ENCODE data around the gene C1orf216.
A peak's percentile ranks its signal among the peaks of the same experiment; 100 is the strongest.
"Not testable (repeated sequence)": the region's sequence is repeated elsewhere in the genome, so short reads cannot be mapped to it uniquely, and the experiment has no call there.

The C1orf216 gene, protein sequence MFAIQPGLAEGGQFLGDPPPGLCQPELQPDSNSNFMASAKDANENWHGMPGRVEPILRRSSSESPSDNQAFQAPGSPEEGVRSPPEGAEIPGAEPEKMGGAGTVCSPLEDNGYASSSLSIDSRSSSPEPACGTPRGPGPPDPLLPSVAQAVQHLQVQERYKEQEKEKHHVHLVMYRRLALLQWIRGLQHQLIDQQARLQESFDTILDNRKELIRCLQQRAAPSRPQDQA
- 8.6 to 27.3 (median 20.9) reads per million in 18 experiments for total RNA-seq

DNA sequence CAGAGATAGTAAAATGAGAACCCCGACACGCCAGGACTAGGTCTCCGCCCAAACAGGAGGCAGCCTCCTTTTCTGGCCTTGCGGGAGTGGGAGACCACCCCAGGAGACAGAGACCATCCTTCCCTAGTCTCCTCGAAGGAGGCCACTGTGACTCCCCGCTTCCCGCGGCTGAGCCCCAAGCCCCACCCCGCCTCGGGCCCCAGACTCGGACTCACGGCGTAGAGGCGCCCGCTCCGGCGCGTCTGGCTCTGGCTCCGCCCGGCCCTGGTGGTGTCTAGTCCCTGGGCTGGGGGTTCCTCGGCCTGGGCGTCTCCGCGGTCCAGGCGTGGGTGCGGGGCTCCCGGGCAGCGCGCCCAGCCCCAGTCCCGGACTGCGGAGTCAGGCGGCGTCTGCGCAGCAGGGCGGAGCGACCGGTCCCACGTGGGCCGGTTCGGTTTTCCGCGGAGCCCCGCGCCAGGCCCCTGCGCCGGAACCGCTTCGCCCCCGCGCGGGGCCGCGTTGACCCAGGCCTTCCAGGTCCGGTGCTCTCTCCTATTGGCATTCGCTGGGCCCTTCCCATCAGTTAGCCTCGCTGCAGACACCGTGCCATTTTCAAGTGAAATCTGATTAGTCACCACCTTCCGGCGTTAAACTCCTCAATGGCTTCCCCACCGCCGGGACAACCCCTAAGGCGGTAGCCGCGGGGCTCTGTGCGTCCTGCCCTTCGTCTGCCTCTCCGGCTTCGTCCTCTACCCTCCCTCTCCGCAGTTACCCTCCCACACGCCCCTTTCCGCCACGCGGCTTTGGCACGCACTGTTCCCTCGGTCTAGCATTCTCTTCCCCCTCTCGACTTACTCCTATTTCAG lies at the start of gene C1orf216:
Gene C1orf216, minus strand, starts transcription at position 393 of the 845 bp plus-strand sequence. CDS start 2,563 bp downstream, outside the sequence.
- DNase-seq: peak; percentile 67 to 88

DNA sequence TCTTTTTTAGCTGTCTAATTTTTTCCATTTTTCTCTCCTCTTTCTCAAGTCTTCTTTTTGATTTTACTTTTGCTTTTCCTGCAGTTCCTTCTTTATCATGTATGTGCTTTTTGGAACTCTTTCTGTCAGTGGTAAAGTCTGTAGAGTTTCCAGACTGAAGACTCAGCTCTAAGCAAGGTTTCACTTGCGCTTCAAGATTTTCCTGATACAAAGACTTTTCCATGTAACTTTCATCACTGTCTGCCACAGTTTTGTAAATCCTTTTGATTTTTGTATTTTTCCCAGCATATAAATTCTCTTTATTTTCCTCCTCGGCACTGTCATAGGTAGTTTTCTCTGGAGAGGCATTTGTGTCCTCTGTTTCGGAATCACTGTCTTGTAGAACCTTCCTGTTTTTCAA lies 45.6 kb upstream of the C1orf216 start:
- no peak for DNase-seq

DNA sequence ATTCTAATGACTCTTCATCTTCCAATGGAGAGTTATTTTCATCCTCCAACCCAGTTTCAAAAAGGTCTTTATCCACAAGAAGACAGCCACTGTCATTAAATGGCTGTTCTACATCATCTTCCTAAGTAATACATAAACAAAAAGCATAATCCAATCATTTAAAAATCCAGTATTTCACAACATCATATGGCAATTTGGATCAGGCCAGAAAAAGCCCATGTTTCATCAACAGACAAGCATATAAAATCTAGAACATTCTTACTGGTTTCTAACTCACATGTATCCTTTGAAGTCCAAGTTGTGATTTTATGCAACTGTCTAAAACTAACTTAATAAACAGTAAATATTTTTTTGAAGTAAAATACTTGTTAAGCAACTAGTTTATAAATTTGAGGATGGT lies 44.5 kb upstream of the C1orf216 start:
- DNase-seq: no peak

DNA sequence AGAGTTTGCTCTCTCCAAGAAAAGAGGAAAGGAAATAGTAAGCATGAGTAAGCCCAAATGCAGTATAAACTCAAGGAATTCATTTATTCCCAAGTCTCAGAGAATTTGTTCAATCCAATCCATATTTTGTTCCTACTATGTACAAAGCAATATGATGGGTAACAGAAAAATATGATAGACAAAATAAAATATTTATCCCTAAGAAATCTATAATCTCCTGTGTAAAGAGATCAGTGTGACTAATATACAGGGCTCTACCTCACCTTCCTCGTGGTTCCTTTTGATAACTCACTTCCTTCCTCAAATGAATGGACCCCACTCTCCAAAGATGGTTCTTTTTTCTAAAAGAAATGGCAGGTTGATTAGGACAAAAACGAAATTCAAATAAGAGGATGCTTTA lies 43.5 kb upstream of the C1orf216 start:
- no peak for DNase-seq

DNA sequence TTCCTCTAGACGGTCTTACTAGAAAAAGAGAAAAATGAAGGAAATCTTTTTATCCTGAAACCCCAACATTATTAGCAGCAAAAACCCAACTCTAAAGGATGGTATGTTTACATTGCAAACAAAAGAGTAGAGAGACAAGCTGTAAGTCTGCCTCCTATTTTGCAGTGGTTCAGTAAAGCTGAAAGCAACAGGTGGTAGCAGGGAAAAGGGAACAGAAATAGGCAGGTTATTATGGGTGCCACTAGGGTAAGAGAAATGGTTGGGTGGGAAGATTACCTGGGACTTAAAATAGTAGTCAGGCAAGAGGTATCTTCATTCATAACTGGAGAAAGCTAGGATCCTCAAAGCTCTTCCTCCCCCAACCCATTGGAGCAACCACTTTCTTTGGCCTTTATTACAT lies 37.4 kb upstream of the C1orf216 start:
- DNase-seq: no peak

DNA sequence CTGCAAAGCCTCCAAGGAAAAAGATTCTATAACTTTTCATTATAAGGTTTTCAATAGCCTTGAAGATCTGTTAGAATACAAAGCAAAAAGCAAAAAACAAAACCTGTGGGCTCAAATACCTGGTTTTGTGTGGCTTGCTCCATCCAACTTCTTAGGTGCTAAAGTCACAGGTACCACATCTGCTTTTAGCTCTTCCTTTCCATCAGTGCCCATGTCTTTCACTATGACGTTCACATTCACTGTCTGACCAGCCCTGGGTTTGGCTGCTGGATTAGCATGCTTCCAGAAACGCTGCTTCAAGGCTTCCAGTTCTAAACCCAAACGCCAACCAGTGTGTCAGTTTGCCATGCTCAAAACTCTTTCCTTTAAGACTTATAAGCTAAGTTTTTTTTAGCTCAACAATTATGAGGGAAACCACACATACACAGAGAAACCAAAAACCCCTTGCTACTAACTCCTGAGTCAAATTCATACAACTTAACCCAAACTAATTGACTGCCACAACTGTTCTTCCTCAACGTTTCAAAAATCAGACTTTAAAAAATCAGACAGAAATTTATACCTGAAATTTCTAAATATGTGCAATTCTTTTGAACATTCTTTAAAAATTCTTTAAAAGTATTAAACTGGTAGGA lies 35.1 kb upstream of the C1orf216 start:
- no peak for DNase-seq

DNA sequence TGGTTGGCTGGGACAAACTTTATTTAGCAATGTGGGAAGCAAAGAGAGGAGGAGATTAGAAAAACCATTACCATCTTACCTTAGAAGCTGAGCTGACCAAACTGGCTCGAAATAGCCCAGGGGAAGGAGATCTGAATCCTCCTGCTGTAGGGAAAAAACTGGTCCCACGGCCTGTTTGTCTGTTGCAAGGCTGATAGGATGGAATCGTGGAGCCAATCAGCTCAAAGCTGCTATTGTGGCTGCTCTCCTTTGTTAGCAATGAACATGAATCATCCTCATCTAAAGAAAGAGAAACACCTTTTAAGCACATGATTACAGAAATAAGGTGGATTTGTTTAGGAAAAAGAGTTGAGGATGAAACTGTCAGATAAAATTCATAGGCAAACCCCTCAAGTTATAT lies 29.6 kb upstream of the C1orf216 start:
- DNase-seq: no peak

DNA sequence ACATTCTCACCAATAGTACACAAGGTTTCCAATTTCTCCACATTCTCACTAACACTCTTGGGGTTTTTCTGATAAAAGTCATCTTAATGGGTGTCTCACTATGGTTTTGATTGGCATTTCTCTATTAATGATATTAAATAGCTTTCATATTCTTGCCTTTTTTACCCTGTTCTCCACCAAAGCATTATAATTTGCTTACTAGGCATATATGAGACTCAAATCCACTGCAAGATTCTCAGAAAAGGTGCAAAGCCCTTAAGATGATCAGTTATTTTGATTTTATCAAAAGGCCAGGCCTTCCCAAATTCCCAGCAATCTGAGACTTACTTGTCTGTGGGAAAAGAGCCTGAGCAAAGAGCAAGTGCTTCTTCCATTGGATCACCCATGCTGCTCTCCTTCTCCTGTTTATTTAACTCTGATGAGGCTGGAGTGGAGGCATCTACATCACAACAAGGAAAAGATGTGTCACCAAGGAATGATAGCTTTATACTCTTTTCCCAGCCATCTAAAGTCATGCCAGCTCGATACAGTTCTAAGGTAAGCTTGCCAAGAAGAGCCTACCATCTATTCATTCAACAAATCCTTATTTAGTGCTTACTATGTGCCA lies 26.5 kb upstream of the C1orf216 start:
- DNase-seq: no peak

DNA sequence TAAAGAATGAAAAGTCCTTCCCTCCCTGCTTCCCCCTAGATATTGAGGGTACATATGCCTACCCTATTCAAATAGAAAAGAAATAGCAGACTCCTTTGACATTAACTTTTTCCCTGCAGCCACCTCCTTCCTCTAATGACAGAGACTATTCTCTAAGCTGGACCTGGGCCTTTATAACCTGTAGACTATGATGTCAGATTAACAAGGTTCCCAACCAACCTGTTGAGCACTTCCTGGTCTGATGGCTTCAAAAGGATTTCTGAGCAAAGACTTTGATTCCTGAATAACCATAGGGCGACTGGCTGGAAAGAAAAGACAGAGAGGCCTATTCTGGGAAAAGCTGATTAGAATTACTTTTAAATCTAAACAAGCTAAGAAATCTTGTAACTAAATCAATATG lies 18.4 kb upstream of the C1orf216 start:
- DNase-seq: no peak

DNA sequence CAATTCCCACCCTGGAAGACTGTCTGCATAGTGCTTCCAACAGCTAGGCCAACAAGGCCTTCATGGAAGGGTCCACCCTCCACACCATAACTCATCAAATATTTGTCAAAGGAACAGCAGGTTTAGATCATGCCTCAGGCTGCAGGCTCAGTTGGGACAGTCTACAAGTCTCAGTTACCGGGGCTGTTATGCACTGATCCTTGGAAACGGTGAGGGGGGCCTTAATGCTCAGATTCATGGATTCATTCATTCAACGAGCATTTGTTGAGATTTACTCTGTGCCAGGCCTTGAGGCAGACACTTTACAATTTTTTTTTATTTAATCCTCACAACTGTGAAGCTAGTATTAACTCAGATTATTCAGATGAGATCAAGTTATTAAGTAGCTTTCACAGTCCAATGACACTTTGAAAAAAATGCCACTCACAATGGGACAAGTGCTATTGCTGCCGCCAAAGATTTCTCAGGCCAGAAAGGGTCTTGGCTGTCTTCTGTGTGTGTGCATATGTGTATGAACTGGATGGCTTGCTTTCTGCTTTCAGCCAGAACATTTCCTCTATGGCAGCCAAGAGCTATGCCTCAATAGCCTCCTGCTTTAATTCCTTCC lies 8.9 kb upstream of the C1orf216 start:
- DNase-seq: no peak

DNA sequence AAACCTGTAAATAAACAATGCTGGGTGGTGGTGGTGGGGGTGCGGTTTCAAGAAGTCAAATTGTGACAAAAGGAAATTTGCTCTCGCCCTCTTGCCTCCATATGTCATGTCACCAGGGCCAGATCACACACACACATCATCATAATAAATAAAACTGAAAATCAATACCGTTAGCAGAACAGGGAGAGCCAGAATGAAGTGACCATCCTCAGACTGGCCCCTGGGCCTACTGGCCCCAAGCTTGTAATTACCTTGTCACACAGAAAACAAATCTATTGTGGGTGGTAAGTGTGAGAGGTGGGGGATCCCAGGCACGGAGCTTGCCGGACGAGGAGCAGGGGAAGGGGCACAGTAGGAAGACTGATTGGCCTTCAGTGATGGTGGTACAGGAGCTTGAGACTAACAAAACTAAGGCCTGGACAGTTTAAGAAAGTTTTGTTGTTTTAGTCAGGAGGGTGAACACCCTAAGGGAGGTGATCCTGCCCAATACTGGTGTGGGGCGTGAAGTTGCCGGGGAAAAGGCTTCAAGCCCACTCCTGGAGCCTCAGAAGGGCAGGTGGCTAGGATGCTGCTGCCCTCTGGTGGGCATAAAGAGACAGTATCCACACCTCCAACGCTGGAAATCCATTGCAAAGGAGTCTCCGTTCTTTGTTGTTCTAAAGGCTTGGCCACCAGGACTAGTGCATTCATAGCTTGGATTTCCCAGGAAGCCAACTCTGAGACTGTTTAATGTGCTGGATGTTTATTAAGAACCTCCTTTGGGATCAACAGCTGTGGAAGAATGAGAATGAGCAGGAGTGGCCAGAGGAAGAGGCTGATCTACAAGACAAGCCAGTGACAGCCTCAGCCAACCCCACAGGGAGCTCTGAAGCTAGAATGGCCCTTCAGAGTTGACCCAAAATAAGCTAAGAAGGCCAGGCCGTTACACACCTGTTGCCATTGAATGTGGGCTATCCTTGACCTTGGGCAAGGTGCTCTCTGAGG lies 8.1 kb upstream of the C1orf216 start:
- DNase-seq: peak; percentile 54 to 55

DNA sequence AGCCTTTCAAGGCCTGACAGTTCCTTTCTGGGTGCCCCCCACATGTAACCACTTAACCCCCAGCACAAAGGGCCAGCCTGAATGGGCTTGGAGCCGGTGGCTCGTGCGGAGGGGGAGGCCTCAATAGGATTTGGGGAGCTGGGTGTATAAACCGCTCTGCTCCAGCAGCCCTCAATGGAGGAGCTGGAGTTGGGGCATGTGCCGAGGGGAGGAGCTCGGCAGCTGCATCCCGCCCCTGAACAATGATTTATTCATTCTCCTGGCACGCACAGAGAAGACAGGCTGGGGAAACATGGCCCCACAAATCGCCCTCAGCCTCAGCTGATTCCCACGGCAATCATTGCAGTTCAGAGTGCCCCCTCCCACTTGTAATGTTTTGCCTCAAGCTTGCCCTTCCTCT lies 6.9 kb upstream of the C1orf216 start:
- DNase-seq: peak in 1 of 2 donors; percentile 22

DNA sequence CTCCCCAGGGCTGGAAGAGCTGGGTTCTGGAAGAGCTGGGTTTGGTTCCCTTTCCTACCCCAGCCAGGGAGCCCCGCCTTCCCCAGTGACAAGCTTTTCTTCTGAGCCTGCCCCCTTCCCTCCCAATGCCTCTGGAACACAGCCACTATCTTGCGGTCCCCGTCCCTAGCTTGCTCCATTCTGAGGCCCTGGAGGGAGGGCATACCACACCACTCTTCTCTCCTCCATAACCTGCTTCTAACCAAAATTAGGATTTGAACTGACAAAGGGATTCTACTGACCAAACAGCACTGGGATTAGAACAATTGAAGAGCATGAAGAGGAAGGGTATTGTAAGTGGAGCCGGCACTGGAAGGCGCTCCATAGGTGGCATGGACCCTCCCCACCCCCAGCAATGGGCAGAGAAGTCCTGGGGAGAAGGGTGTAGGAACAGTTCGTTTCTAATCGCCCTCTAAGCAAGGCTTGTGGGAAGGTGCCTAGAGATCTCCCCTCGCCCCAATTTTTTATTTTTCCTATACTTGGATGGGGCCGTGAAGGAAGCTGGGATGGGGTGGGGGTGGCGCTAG lies 690 bp downstream of the C1orf216 start:
- peak; percentile 55 to 66 for DNase-seq

DNA sequence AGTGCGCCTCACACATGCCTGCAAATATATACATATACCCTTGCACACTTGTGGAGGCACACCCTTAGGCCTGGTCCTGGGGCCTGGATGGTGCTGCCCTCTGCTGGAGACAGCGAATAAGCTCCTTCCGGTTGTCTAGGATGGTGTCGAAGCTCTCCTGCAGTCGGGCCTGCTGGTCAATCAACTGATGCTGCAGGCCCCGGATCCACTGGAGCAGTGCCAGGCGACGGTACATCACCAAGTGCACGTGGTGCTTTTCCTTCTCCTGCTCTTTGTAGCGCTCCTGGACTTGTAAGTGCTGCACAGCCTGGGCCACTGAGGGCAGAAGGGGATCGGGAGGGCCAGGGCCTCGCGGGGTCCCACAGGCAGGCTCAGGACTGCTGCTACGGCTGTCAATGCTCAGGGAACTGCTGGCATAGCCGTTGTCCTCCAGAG lies 3.1 kb downstream of the C1orf216 start:
- DNase-seq: peak; percentile 67 to 79

DNA sequence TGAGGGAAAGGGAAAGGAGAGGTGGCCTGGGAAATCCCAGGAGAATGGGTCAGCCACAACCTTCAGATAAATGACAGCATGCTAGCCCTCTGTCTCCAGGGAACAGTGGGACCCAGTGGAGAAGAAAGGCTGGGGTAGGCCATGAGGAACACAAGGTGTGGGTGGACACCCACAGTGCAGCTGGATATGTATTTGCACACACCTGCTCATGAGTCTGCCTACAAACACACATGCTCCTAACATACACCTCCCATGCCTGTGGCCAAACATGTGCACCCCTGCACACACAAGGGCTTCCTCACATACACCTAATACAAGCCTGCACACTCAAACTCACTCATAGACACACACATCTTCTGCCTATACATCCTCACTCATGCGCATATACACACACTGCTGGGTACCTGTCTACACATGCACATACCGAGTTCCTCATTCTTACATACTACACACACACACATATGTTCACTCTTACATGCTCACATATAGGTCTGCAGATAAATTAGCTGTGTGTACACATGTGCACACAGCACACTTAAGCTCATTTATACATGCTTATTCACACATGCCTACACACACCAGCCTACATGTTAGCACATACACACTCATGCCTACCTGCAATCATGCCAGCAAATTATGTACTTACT lies 3.6 kb downstream of the C1orf216 start:
- no peak for DNase-seq

DNA sequence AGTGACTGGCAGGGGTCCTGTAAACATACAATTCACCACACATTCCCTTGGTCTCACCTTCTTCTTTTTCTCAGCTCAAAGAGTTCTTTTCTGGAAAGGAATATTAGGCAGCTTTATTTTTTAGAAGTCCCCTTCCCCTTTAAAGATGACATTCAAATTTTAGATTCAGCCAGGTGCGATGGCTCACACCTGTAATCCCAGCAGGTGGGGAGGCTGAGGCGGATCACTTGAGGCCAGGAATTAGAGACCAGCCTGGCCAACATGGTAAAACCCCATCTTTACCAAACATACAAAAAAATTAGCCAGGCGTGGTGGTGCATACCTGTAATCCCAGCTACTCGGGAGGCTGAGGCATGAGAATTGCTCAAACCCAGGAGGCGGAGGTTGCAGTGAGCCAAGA lies 7.6 kb downstream of the C1orf216 start:
- DNase-seq: not testable (repeated sequence)

DNA sequence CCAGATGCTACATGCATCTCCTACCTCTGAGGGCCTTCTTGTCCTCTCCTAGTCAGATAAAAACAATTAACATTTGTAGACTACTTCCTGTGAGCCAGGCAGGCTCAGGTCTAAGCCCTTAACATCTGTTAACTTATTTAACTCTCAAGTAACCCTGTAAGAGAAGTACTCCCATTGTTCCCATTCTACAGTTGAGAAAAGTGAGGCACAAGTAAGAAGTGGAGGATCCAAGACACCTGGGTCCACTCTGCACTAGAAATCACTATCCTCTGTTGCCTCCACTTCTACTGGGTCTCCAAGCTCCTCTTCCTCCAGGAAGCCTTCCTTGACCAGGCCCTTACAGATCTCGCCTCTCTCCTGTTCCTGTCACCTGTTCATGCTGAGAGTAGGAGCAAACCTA lies 9.7 kb downstream of the C1orf216 start:
- no peak for DNase-seq

DNA sequence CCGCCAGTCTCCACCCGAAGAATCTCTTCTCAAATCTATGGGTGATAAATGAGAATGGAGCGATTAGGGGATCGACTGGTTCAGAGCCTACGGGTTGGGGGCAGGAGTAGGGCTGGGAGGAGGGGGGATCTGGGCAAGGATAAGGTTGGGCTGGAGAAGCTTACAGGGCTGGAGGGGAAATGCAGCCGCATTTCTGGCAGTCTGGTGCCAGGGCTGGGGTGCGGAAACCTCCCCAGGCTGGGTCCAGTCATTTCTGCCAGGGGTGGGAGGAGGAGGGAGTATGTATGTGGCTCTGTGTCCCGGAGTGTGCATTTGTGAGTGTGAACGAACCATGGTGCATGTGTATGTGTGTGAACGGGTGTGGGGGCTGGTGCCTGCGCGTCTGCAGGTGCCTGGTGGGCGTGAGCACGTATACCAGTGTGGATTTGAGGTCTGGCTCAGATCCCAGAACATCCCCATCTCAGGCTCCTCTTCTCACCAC lies 10.2 kb downstream of the C1orf216 start:
- DNase-seq: no peak

DNA sequence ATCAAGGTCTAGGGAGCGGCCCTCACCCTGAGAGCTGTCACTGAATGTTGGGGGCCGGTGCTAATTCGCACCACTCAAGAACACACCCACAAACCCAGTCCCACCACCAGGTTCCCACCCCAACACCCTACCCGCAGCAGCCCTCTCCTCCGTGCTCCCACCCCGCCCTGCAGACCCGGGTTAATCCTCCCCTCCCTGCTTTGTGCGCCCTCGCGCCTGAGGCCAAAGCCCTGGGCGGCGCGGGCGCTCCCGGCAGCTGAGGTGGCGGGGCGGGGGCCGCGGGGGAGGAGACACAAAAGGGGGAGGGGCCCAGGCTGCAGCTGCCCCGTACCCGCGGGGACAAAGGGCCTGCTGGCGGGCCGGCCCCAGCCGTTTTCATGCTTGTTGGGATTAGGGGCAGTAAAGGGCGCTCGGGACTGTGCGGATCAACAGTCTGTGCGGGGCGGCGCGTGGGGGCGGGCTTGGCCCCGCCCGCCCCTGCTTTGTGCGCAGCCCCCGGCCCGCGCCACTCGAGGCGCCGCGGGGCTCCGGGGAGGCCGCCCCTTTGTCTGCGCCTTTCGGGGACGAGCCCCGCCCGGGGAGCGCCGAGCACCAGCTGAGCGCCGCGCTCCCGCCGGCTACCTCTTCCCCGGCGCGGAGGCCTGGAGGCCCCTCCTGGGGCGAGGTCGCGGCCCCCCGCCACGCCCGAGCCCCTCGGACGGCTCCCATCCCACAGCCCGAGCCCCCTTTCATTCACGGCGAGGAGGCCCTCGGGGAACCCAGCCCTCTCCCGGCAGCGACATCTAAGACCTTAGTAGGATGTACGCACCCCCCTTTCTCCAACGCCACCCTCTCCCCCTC lies 10.9 kb downstream of the C1orf216 start:
- no peak for DNase-seq
